ENCODE measurements around the gene UPB1.

UPB1 gene

GRCh38 chr22:24465566-24465965 lies 29.6 kb upstream of the UPB1 start:
- DNase-seq (ENCODE audit: low read depth): peak; percentile 59
- no peak for TF ChIP-seq CTCF (IDR thresholded peaks at IDR 0.05; ENCODE audit: insufficient read depth, low read depth, low read length, missing control alignments)

GRCh38 chr22:24465975-24466374 lies 29.2 kb upstream of the UPB1 start:
- DNase-seq (ENCODE audit: low read depth): no peak
- no peak overlapping the region for H3K4me3 ChIP-seq (ENCODE audit: low read length)
- no peak for TF ChIP-seq CTCF (IDR thresholded peaks at IDR 0.05; ENCODE audit: insufficient read depth, low read depth, low read length, missing control alignments)

More at GRCh38 chr22:24465566-24465965, 29.6 kb upstream of the UPB1 start:
- H3K4me3 ChIP-seq (ENCODE audit: low read length): no peak overlapping the region

- TF ChIP-seq CTCF (IDR thresholded peaks at IDR 0.05; ENCODE audit: insufficient read depth, low read depth, low read length, missing control alignments): no peak
- DNase-seq (ENCODE audit: low read depth): no peak
- no peak overlapping the region for H3K4me3 ChIP-seq (ENCODE audit: low read length)
Measured at GRCh38 chr22:24466716-24467328, 28.3 kb upstream of the UPB1 start.

GRCh38 chr22:24467340-24467739 lies 27.8 kb upstream of the UPB1 start:
- H3K4me3 ChIP-seq (ENCODE audit: low read length): no peak overlapping the region
- TF ChIP-seq CTCF (IDR thresholded peaks at IDR 0.05; ENCODE audit: insufficient read depth, low read depth, low read length, missing control alignments): no peak
- DNase-seq (ENCODE audit: low read depth): no peak

- no peak for TF ChIP-seq CTCF (IDR thresholded peaks at IDR 0.05; ENCODE audit: insufficient read depth, low read depth, low read length, missing control alignments)
- DNase-seq (ENCODE audit: low read depth): no peak
- no peak overlapping the region for H3K4me3 ChIP-seq (ENCODE audit: low read length)
Measured at GRCh38 chr22:24471570-24471969, 23.6 kb upstream of the UPB1 start.

- no peak for DNase-seq (ENCODE audit: low read depth)
- no peak overlapping the region for H3K4me3 ChIP-seq (ENCODE audit: low read length)
- TF ChIP-seq CTCF (IDR thresholded peaks at IDR 0.05; ENCODE audit: insufficient read depth, low read depth, low read length, missing control alignments): no peak
Measured at GRCh38 chr22:24473284-24473683, 21.8 kb upstream of the UPB1 start.

- peak; percentile 53 for DNase-seq (ENCODE audit: low read depth)
Measured at GRCh38 chr22:24474221-24474620, 20.9 kb upstream of the UPB1 start.

More at GRCh38 chr22:24474221-24474620, 20.9 kb upstream of the UPB1 start:
- no peak overlapping the region for H3K4me3 ChIP-seq (ENCODE audit: low read length)
- TF ChIP-seq CTCF (IDR thresholded peaks at IDR 0.05; ENCODE audit: insufficient read depth, low read depth, low read length, missing control alignments): no peak

All from epithelial cell of esophagus (primary cell).